ENCODE results near the gene EIF4G3. TPM values are rescaled to one million over a fixed set of nuclear protein-coding genes. Genes with fewer than 3 reads are reported as not detected.

Gene EIF4G3
- total and polyA plus RNA-seq, 10 of the 15 experiments (the other 5 are each of a cell fraction or from before 2014, with no cell fraction given) = 7.4 to 45.1 (median 29.1) TPM

DNA sequence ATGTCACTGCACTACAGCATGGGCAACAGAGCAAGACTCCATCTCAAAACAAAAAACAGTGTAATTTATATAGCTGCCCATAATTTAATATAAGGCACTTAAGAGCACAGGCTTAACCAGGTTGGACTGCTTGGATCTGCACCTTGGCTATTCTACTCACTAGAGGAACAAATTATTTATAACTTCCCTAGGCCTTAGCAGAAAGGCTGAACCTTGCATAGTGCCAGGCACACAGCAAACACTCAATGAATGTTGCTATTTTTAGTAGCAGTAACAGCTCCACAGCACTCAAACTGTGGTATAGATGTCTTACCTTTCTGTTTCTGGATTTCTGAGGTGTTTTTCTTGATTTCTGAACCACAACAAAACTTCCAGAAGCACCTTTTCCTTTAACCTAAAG is 409.4 kb downstream of the EIF4G3 start (continued):
- no peak for TF ChIP-seq TARDBP (IDR thresholded peaks at IDR 0.05; ENCODE audit: borderline replicate concordance)
- no peak for TF ChIP-seq MYC (IDR thresholded peaks at IDR 0.05; ENCODE audit: insufficient read depth, insufficient read length, insufficient replicate concordance, low read length, severe bottlenecking)
- TF ChIP-seq FOXK2 (IDR thresholded peaks at IDR 0.05) = no peak
- TF ChIP-seq ZBTB11 (CRISPR knock-in tag; IDR thresholded peaks at IDR 0.05) = no peak
- TF ChIP-seq, protein P1, sequence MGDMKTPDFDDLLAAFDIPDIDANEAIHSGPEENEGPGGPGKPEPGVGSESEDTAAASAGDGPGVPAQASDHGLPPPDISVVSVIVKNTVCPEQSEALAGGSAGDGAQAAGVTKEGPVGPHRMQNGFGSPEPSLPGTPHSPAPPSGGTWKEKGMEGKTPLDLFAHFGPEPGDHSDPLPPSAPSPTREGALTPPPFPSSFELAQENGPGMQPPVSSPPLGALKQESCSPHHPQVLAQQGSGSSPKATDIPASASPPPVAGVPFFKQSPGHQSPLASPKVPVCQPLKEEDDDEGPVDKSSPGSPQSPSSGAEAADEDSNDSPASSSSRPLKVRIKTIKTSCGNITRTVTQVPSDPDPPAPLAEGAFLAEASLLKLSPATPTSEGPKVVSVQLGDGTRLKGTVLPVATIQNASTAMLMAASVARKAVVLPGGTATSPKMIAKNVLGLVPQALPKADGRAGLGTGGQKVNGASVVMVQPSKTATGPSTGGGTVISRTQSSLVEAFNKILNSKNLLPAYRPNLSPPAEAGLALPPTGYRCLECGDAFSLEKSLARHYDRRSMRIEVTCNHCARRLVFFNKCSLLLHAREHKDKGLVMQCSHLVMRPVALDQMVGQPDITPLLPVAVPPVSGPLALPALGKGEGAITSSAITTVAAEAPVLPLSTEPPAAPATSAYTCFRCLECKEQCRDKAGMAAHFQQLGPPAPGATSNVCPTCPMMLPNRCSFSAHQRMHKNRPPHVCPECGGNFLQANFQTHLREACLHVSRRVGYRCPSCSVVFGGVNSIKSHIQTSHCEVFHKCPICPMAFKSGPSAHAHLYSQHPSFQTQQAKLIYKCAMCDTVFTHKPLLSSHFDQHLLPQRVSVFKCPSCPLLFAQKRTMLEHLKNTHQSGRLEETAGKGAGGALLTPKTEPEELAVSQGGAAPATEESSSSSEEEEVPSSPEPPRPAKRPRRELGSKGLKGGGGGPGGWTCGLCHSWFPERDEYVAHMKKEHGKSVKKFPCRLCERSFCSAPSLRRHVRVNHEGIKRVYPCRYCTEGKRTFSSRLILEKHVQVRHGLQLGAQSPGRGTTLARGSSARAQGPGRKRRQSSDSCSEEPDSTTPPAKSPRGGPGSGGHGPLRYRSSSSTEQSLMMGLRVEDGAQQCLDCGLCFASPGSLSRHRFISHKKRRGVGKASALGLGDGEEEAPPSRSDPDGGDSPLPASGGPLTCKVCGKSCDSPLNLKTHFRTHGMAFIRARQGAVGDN (IDR thresholded peaks at IDR 0.05) = no peak
- TF ChIP-seq POLR2AphosphoS5 (IDR thresholded peaks at IDR 0.05; ENCODE audit: low read length) = no peak
- no peak for TF ChIP-seq CBFB (IDR thresholded peaks at IDR 0.05; ENCODE audit: low read depth)
- TF ChIP-seq YBX1 (IDR thresholded peaks at IDR 0.05) = no peak
- no peak for TF ChIP-seq STAT3 (IDR thresholded peaks at IDR 0.05; ENCODE audit: low read depth, low read length)
- TF ChIP-seq MTA2 (IDR thresholded peaks at IDR 0.05; ENCODE audit: low read depth) = no peak

Measured in GM12878 (cell line).